Mucosa of rectum (tissue), 2 donors: ENCODE results near the gene MRPL17.

Source experiments
- H3K27ac ChIP-seq, 2 donors: one replicate each; pipeline ENCODE4 v1.7.0; 2013; ENCODE audit warnings: inconsistent platforms in 2 of 2, low read depth in 2 of 2, low read length in 2 of 2
- H3K27me3 ChIP-seq, 2 donors: one replicate each; pipeline ENCODE4 v1.7.0; 2013; ENCODE audit warnings: low read length in 2 of 2; ENCODE audit not compliant: control insufficient read depth in 2 of 2, insufficient read depth in 2 of 2
- H3K36me3 ChIP-seq, 2 donors: one replicate each; pipeline ENCODE4 v1.7.0; 2013; ENCODE audit warnings: low read length in 2 of 2; ENCODE audit not compliant: control insufficient read depth in 2 of 2, insufficient read depth in 2 of 2
- H3K4me1 ChIP-seq, 2 donors: one replicate each; pipeline ENCODE4 v1.7.0; 2013; ENCODE audit warnings: low read length in 2 of 2, mild to moderate bottlenecking in 1 of 2; ENCODE audit not compliant: control insufficient read depth in 2 of 2, insufficient read depth in 2 of 2
- H3K4me3 ChIP-seq, 2 donors: one replicate each; pipeline ENCODE4 v1.7.0; 2013; ENCODE audit warnings: low read length in 2 of 2
- H3K9ac ChIP-seq, 2 donors: one replicate each; pipeline ENCODE4 v1.7.0; 2013; ENCODE audit warnings: low read length in 2 of 2, low read depth in 1 of 2, mild to moderate bottlenecking in 1 of 2
- H3K9me3 ChIP-seq, 2 donors: one replicate each; pipeline ENCODE4 v1.7.0; 2013; ENCODE audit warnings: low read length in 2 of 2; ENCODE audit not compliant: control insufficient read depth in 2 of 2
- donor health status: healthy.
- donor health status: Normal muscosa, but diverticular disease.

The MRPL17 gene

DNA sequence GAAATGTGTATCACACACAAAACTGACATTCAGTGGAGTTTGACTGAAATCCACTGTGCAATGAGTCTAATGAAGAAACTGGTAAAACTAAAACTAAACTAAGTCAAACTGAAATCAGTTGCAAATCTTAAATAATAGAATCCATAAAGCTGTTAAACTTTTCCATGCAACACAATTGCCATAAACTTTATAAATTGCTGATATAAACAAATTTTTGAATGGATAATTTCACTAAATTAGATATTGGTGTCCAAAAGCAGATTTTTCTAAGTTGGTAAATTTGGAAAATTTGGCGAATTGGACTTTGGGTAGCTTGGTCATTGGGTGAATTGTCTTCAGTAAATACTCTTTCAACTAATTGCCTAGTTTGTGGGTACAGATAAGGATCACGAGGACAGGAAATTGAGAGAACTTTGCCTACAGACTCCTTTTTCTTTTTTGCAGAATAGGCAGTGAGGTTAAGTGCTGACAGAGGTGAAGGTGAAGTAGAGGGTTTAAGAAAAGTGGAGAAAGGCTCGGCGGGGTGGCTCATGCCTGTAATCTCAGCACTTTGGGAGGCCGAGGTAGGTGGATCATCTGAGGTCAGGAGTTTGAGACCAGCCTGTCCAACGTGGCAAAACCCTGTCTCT, 12.8 kb downstream of the MRPL17 start:
- Histone ChIP-seq H3K27ac (no peak overlapping the region), H3K36me3 (no peaks in the 10 kb centered on the region), H3K27me3 (no peaks in the 10 kb centered on the region), H3K4me1 (no peaks in the 10 kb centered on the region), H3K9ac (no peak overlapping the region), H3K9me3 (no peaks in the 10 kb centered on the region), H3K4me3 (no peak overlapping the region)

GRCh38 chr11:6667733-6668374, 15.3 kb downstream of the MRPL17 start:
- Histone ChIP-seq H3K36me3 (no peaks in the 10 kb centered on the region), H3K9ac (no peak overlapping the region), H3K27me3 (no peaks in the 10 kb centered on the region), H3K9me3 (no peaks in the 10 kb centered on the region), H3K4me1 (no peaks in the 10 kb centered on the region), H3K27ac (no peak overlapping the region), H3K4me3 (no peak overlapping the region)

- Histone ChIP-seq H3K4me1 (no peaks in the 10 kb centered on the region), H3K4me3 (no peak overlapping the region), H3K9ac (no peak overlapping the region), H3K9me3 (no peaks in the 10 kb centered on the region), H3K27ac (no peak overlapping the region), H3K27me3 (no peaks in the 10 kb centered on the region), H3K36me3 (no peaks in the 10 kb centered on the region)
These were observed 16.6 kb downstream of the MRPL17 start for GRCh38 chr11:6666302-6667183.

GRCh38 chr11:6664551-6664950, 18.6 kb downstream of the MRPL17 start:
- Histone ChIP-seq H3K9me3 (no peaks in the 10 kb centered on the region), H3K4me1 (no peaks in the 10 kb centered on the region), H3K36me3 (no peaks in the 10 kb centered on the region), H3K4me3 (no peak overlapping the region), H3K27ac (no peak overlapping the region), H3K9ac (no peak overlapping the region), H3K27me3 (no peaks in the 10 kb centered on the region)

DNA sequence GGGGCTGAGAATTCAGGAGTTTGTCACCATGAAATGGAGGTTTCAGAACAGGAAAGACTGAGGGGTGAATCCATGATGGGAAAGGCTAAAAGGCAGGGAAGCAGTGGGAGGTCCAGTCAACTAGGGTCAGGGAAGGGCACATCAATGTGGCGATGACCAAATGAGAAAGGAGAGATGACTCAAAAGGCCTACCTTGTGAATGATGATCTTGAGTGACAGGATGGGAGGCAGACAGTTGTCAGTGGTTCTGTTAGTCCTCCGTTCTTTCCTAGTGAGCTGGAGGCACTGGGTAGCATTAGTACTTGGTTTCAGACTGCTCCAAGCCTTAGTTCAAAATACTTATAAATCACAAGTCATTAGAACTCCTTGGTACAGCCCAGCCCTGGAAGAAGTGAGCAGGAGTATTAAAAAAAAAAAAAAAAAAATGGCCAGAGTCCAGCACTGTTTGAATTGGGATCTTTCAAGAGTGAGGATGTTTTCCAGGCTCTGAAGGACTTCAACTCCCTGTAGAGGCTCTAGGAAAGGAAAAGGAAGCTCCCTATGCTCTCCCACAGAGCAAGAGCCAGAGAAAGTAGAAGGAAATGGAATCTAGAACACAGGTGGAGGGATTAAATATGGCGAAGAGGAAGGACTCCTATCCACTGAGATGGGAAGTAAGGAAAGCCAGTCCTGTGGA, 19.2 kb downstream of the MRPL17 start:
- Histone ChIP-seq H3K27ac (no peak overlapping the region), H3K9ac (no peak overlapping the region), H3K4me1 (no peaks in the 10 kb centered on the region), H3K4me3 (no peak overlapping the region), H3K36me3 (no peaks in the 10 kb centered on the region), H3K27me3 (no peaks in the 10 kb centered on the region), H3K9me3 (no peaks in the 10 kb centered on the region)

- Histone ChIP-seq H3K9ac (no peak overlapping the region), H3K27ac (no peak overlapping the region), H3K36me3 (no peaks in the 10 kb centered on the region), H3K4me3 (no peak overlapping the region), H3K9me3 (no peaks in the 10 kb centered on the region), H3K27me3 (peaks cover 12 to 16% of the 10 kb centered on the region in 2 donors), H3K4me1 (no peaks in the 10 kb centered on the region)
These were observed 22.4 kb downstream of the MRPL17 start for GRCh38 chr11:6660712-6661111.

DNA sequence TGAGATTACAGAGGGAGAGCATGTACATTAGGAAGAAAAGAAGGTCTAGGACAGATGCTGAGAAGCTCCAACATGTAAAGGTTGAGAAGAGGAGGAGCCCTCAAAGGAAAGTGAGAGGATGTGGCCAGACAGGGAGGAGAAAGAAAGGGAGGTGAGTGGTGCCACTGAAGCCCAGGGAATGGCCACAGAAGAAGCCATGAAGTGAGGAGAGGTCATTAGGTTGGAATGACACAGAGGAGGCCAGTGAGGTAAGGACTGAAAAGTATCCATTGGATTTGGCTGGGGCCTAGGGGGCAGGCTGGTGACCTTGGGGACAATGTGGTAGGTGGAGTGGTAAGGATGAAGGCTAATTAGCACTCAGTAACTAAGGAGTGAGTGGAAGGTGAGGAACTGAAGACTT, 24.5 kb downstream of the MRPL17 start:
- H3K27me3 ChIP-seq = peaks cover 23 to 29% of the 10 kb centered on the region in 2 donors
- H3K36me3 ChIP-seq = no peaks in the 10 kb centered on the region
- H3K9me3 ChIP-seq = no peaks in the 10 kb centered on the region
- no peak overlapping the region for H3K9ac ChIP-seq
- H3K4me1 ChIP-seq = no peaks in the 10 kb centered on the region
- H3K27ac ChIP-seq = no peak overlapping the region
- no peak overlapping the region for H3K4me3 ChIP-seq

DNA sequence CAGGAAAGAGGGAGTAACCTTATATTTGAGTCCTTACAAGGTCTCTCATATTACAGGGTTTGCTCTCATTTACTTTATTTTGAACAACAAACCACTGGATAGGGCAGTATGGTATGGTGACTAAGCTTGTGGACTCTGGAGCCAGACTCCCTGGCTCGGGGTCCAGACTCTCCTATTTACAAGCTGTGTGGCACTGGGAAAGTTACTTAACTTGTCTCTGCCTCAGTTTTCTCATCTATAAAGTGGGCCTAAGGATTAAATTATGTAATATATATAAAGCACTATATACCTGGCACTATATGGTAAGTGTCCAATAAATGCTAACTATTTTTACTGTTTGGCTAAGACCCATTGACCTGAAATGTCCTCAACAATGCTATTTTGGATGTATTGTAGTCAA, 25.8 kb downstream of the MRPL17 start:
- Histone ChIP-seq H3K36me3 (no peaks in the 10 kb centered on the region), H3K4me1 (peaks cover 0 to 3% of the 10 kb centered on the region in 2 donors), H3K4me3 (no peak overlapping the region), H3K27ac (no peak overlapping the region), H3K9ac (no peak overlapping the region), H3K9me3 (no peaks in the 10 kb centered on the region), H3K27me3 (peaks cover 23 to 29% of the 10 kb centered on the region in 2 donors)

- Histone ChIP-seq H3K27me3 (peaks cover 23 to 29% of the 10 kb centered on the region in 2 donors), H3K9ac (no peak overlapping the region), H3K9me3 (no peaks in the 10 kb centered on the region), H3K27ac (no peak overlapping the region), H3K36me3 (no peaks in the 10 kb centered on the region), H3K4me1 (peaks cover 0 to 4% of the 10 kb centered on the region in 2 donors), H3K4me3 (no peak overlapping the region)
These were observed 26.2 kb downstream of the MRPL17 start for GRCh38 chr11:6656936-6657335.

DNA sequence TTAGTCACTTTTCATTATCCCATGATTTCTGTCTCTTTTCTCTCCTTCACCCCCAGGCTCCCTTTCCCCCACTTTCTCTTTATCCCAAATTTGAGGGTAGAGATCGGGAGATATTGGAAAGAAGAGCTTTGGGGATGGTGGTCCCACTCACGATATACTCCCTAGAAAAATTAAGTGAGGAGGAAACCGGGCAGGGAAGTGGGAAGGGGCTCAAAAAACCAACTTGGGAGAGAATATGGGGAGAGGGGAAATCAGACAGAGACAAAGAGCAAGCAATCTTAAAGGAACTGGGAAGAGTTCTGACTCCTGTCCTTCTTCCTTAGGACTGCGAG, 26.6 kb downstream of the MRPL17 start:
- Histone ChIP-seq H3K4me3 (no peak overlapping the region), H3K27me3 (peaks cover 23 to 29% of the 10 kb centered on the region in 2 donors), H3K9ac (peak overlapping the region in 1 of 2 donors; percentile 63), H3K4me1 (peaks cover 0 to 4% of the 10 kb centered on the region in 2 donors), H3K9me3 (no peaks in the 10 kb centered on the region), H3K27ac (no peak overlapping the region), H3K36me3 (no peaks in the 10 kb centered on the region)
